K562 (cell line): ENCODE data around the gene ZBP1. TPM values are rescaled to one million over a fixed set of nuclear protein-coding genes. Genes with fewer than 3 reads are reported as not detected.
A peak's percentile ranks its signal among the peaks of the same experiment; 100 is the strongest.

Experiments used
- ATAC-seq: fragments of 200-7000 bp; cut with Tn5 transposase; 3 replicates; pipeline ENCODE4 v1.9.1; 2020; ENCODE audit warnings: moderate library complexity
- BruUV-seq: library from RNA; stranded (reverse); fragments of 400-500 nt; replicated peaks from 2 replicates; lab custom pipeline; 2021; lab: Mats Ljungman, UMichigan
- CTCF ChIA-PET: fragments of 300-600 bp; formaldehyde crosslinking; extraction: SDS; loops from one replicate; lab custom pipeline; 2021; ENCODE audit warnings: low intra/inter-chr PET ratio; lab: Yijun Ruan, JAX
- POLR2A ChIA-PET: fragments of 300-600, 350-650 bp; sonication (Branson Sonifier 250); formaldehyde crosslinking; extraction: SDS; loops from one replicate; lab custom pipeline; 2021; ENCODE audit warnings: antibody characterized with exemption, inconsistent platforms; lab: Yijun Ruan, JAX
- DNase-seq, 4 experiments: peaks; one replicate each; pipeline versions ENCODE4 v3.0.0 to v3.0.0-alpha.2; 2011 to 2018; ENCODE audit warnings: low spot score in 3 of 4, mixed read lengths in 3 of 4; ENCODE audit errors: extremely low read depth in 1 of 4
- FAIRE-seq: peaks from 2 replicates; lab custom pipeline; 2011; peaks lifted over from hg19 to GRCh38; lab: Jason Lieb, UNC
- H2AFZ ChIP-seq: 2 replicates; pipeline ENCODE4 v1.6.0; 2011; ENCODE audit warnings: low read depth, low read length, control low read depth, inconsistent platforms
- H3K27ac ChIP-seq: fragments of 200-600 bp; 3 replicates; pipeline ENCODE4 v1.8.0; 2011; ENCODE audit warnings: low read depth, mild to moderate bottlenecking, control low read depth, inconsistent platforms, low read length, moderate library complexity, mixed read lengths; ENCODE audit errors: extremely low read depth
- H3K27me3 ChIP-seq, 2 experiments: fragments of 300-600 bp in 1 of 2; 2 replicates in 1 of 2; 3 replicates in 1 of 2; pipeline versions ENCODE4 v1.6.0 to v1.8.0; 2011; ENCODE audit warnings: inconsistent platforms in 2 of 2, low read length in 2 of 2, mild to moderate bottlenecking in 1 of 2, mixed read lengths in 1 of 2, moderate library complexity in 1 of 2; ENCODE audit not compliant: control insufficient read depth in 2 of 2, insufficient read depth in 2 of 2
- H3K36me3 ChIP-seq: fragments of 300-600 bp; 3 replicates; pipeline ENCODE4 v1.8.0; 2011; ENCODE audit warnings: mild to moderate bottlenecking, low read length, inconsistent platforms; ENCODE audit not compliant: control insufficient read depth, insufficient read depth
- H3K4me1 ChIP-seq, 2 experiments: fragments of 200-600 bp in 1 of 2; replicated peaks in 1 of 2; 2 replicates in 1 of 2; 3 replicates in 1 of 2; pipeline versions ENCODE4 v1.5.1 to v1.8.0; 2011; ENCODE audit warnings: inconsistent platforms in 2 of 2, low read length in 2 of 2, mild to moderate bottlenecking in 1 of 2, mixed read lengths in 1 of 2, moderate library complexity in 1 of 2; ENCODE audit not compliant: control insufficient read depth in 2 of 2, insufficient read depth in 2 of 2
- H3K4me2 ChIP-seq: 2 replicates; pipeline ENCODE4 v1.6.1; 2011; ENCODE audit warnings: low read length, control low read depth, inconsistent platforms, mixed read lengths; ENCODE audit not compliant: insufficient read depth
- H3K4me3 ChIP-seq: fragments of 200-600 bp; sonication (generic), shearing (Covaris generic); 2 replicates; pipeline ENCODE4 v1.5.1; 2016; ENCODE audit warnings: control low read depth, inconsistent platforms
- H3K79me2 ChIP-seq: fragments of 200-600 bp; 3 replicates; pipeline ENCODE4 v1.8.0; 2011; ENCODE audit warnings: low read length, inconsistent platforms; ENCODE audit not compliant: control insufficient read depth, insufficient read depth
- H3K9ac ChIP-seq, 2 experiments: 2 replicates each; pipeline versions ENCODE4 v1.6.0 to v1.6.1; 2011; ENCODE audit warnings: low read depth in 2 of 2, low read length in 2 of 2, control low read depth in 1 of 2, inconsistent platforms in 1 of 2, mild to moderate bottlenecking in 1 of 2, mixed read lengths in 1 of 2; ENCODE audit not compliant: insufficient read depth in 1 of 2
- H3K9me1 ChIP-seq: one replicate; pipeline ENCODE4 v1.6.0; 2011; ENCODE audit warnings: inconsistent platforms, mild to moderate bottlenecking, low read length, moderate library complexity; ENCODE audit not compliant: control insufficient read depth, insufficient read depth
- H3K9me3 ChIP-seq: replicated peaks from 2 replicates; pipeline ENCODE4 v1.5.1; 2011; ENCODE audit warnings: low read depth, low read length, inconsistent platforms; ENCODE audit not compliant: control insufficient read depth, insufficient read depth
- H4K20me1 ChIP-seq: replicated peaks from 2 replicates; pipeline ENCODE4 v1.6.1; 2011; ENCODE audit warnings: low read length, inconsistent platforms, mixed read lengths; ENCODE audit not compliant: control insufficient read depth, insufficient read depth
- ADNP ChIP-seq: fragments of 200-800 bp; sonication (Bioruptor generic); IDR thresholded peaks from 2 replicates; pipeline ENCODE4 v1.6.1; 2016; ENCODE audit warnings: missing genetic modification characterization, missing compliant biosample characterization
- BACH1 ChIP-seq: fragments of 200-800 bp; sonication (Bioruptor generic); IDR thresholded peaks from 2 replicates; pipeline ENCODE4 v1.6.1; 2016; ENCODE audit warnings: missing genetic modification characterization, missing compliant biosample characterization
- CBX3 ChIP-seq, 2 experiments: IDR thresholded peaks; 1 replicate in 1 of 2; 2 replicates in 1 of 2; pipeline ENCODE4 v1.6.1; 2012; ENCODE audit warnings: inconsistent platforms in 2 of 2, low read length in 2 of 2, borderline replicate concordance in 1 of 2, control low read depth in 1 of 2
- DMBX1 ChIP-seq: fragments of 250-450 bp; sonication (Bioruptor Pico); IDR thresholded peaks from 2 replicates; pipeline ENCODE4 v1.8.0; 2022; ENCODE audit warnings: inconsistent platforms, mild to moderate bottlenecking, moderate library complexity, borderline replicate concordance
- E2F6 ChIP-seq, 2 experiments: IDR thresholded peaks; 2 replicates each; pipeline ENCODE4 v1.6.1; 2011; ENCODE audit warnings: borderline replicate concordance in 1 of 2, control low read depth in 1 of 2, low read depth in 1 of 2, low read length in 1 of 2, mild to moderate bottlenecking in 1 of 2, mixed read lengths in 1 of 2, moderate library complexity in 1 of 2; ENCODE audit not compliant: insufficient read depth in 1 of 2, insufficient read length in 1 of 2, poor library complexity in 1 of 2, severe bottlenecking in 1 of 2; ENCODE audit errors: extremely low read depth in 1 of 2
- HDAC2 ChIP-seq: fragments of 450-650 bp; IDR thresholded peaks from 2 replicates; pipeline ENCODE4 v1.6.1; 2016; ENCODE audit warnings: mild to moderate bottlenecking
- HNRNPUL1 ChIP-seq: fragments of 200-400 bp; formaldehyde crosslinking; IDR thresholded peaks from 2 replicates; pipeline ENCODE4 v1.6.1; 2017; ENCODE audit warnings: low read length
- MAFG ChIP-seq: fragments of 450-650 bp; conservative IDR thresholded peaks from 2 replicates; pipeline ENCODE4 v1.6.1; 2016; ENCODE audit warnings: missing genetic modification characterization, missing compliant biosample characterization
- MAFK ChIP-seq: IDR thresholded peaks from 2 replicates; pipeline ENCODE4 v1.6.1; 2011; ENCODE audit warnings: low read length, improper control_type of control experiment
- SIN3A ChIP-seq, 2 experiments: fragments of 150-350 bp in 1 of 2; IDR thresholded peaks; 2 replicates each; pipeline ENCODE4 v1.6.1; 2011 to 2016; ENCODE audit warnings: borderline replicate concordance in 2 of 2, low read depth in 2 of 2, low read length in 2 of 2, mild to moderate bottlenecking in 2 of 2, moderate library complexity in 2 of 2; ENCODE audit not compliant: control insufficient read depth in 1 of 2
- SMARCC2 ChIP-seq: fragments of 450-650 bp; IDR thresholded peaks from 2 replicates; pipeline ENCODE4 v1.6.1; 2017; ENCODE audit warnings: antibody characterized with exemption, moderate library complexity, mild to moderate bottlenecking, low read depth
- SRSF7 ChIP-seq: fragments of 200-400 bp; formaldehyde crosslinking; optimal IDR thresholded peaks from 2 replicates; pipeline ENCODE3; 2017; ENCODE audit warnings: mild to moderate bottlenecking, low read depth, low read length
- THRAP3 ChIP-seq: fragments of 450-650 bp; IDR thresholded peaks from 2 replicates; pipeline ENCODE4 v1.6.1; 2016; ENCODE audit warnings: mild to moderate bottlenecking, inconsistent platforms, borderline replicate concordance
- ZNF41 ChIP-seq: fragments of 250-450 bp; sonication (Bioruptor Pico); conservative IDR thresholded peaks from 2 replicates; pipeline ENCODE4 v1.4.0; 2020; ENCODE audit warnings: mild to moderate bottlenecking
- ZNF707 ChIP-seq: fragments of 250-450 bp; sonication (Bioruptor Pico); conservative IDR thresholded peaks from 2 replicates; pipeline ENCODE4 v1.8.0; 2022; ENCODE audit warnings: inconsistent platforms, mild to moderate bottlenecking, moderate library complexity
- ZNF717 ChIP-seq: fragments of 250-450 bp; sonication (Bioruptor Pico); IDR thresholded peaks from 2 replicates; pipeline ENCODE4 v1.5.0; 2021
- WGBS: fragments of 100-300 bp; shearing (Covaris generic); methylation state at CpG from one replicate; pipeline ENCODE4 v1.1.6; 2016; ENCODE audit warnings: low coverage, mixed read lengths; ENCODE audit not compliant: insufficient coverage; ENCODE audit errors: missing lambda C conversion rate; 5-methylcytosine and 5-hydroxymethylcytosine counted together
- in situ Hi-C: fragments of 300-500 bp; cut with MboI; formaldehyde crosslinking; loops from 4 replicates; pipeline ENCODE4 v1.15.0; 2018; ENCODE audit warnings: inconsistent platforms, mixed read lengths
- intact Hi-C: fragments of 100-400 bp; cut with micrococcal nuclease; formaldehyde crosslinking; loops from 2 replicates; pipeline ENCODE4 v1.14.2; 2022
- polyA plus RNA-seq, 8 experiments: library from polyadenylated mRNA; depleted of rRNA in 4 of 8; stranded (reverse) in 5 of 8; unstranded in 3 of 8; fragments of >200 nt; fragmentation: Nextera tagmentation in 2 of 8; fragmentation: Illumina TruSeq in 1 of 8; extraction: Ambion mirVana in 2 of 8; extraction: Trizol in 1 of 8; gene quantifications; 2 replicates each; pipeline versions ENCODE4 v1.2.1 to v1.2.3, GENCODE V29; 2011 to 2014; ENCODE audit warnings: inconsistent platforms in 1 of 8, missing spikeins in 1 of 8
- total RNA-seq, 7 experiments: library from RNA; depleted of rRNA in 6 of 7; stranded (reverse); fragments of >200 nt in 6 of 7; fragmentation: Illumina TruSeq in 2 of 7; extraction: Trizol in 2 of 7; gene quantifications; 2 replicates each; pipeline versions ENCODE4 v1.2.1 to v1.2.3, GENCODE V29; 2011 to 2021; ENCODE audit warnings: low replicate concordance in 1 of 7
- TF ChIP-seq, protein P1 (sequence below): IDR thresholded peaks from 2 replicates; pipeline ENCODE4 v1.6.1; 2016; ENCODE audit warnings: missing genetic modification characterization, missing compliant biosample characterization

The ZBP1 gene
- total and polyA plus RNA-seq, 9 of the 15 experiments (the other 6 are each of a cell fraction or from before 2014, with no cell fraction given): not detected

DNA sequence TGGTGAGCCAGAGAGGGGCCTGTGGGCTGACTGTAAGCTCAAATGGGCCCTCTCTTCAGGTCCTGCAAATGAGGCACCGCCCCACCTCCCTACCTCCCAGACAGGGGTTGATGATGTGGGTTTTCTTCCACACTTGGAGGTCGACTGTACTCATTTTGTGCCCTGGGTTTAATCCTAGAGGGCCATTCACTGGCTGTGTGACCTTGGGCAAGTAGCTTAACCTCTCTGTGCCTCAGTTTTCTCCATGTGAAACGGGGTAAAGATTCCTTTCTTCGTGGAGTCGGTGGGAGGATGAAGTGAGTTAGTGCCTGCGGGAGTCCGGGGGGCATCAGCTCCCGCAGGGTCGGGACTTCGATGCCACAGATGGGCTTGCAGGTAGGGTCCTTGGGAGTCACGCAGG is 23.9 kb downstream of the ZBP1 start:
- Histone ChIP-seq H3K9me3 (no peaks in the 10 kb centered on the region), H3K27ac (no peak overlapping the region), H3K4me1 (peaks cover 15 to 37% of the 10 kb centered on the region in 2 experiments; a peak in 4 of 5 replicates), H3K79me2 (no peaks in the 10 kb centered on the region), H3K36me3 (no peaks in the 10 kb centered on the region), H2AFZ (0 out of 2 replicates have a peak overlapping the region, but pooled peaks have one; percentile 74), H4K20me1 (0 out of 2 replicates have a peak, but pooled peaks cover 10% of the 10 kb centered on the region), H3K4me2 (peak overlapping the region; percentile 50; the same call in 1 of the 2 replicates), H3K4me3 (no peak overlapping the region), H3K27me3 (peaks cover 4 to 24% of the 10 kb centered on the region in 2 experiments; a peak in 2 of 5 replicates), H3K9me1 (no peaks in the 10 kb centered on the region), H3K9ac (no peak overlapping the region)
- no peak for FAIRE-seq
- in situ Hi-C loops (no loop called here), intact Hi-C loops (loop anchor here (2.0 to 5.0 kb wide), 3 partner anchors 58 to 614 kb away; no protein-coding TSS in a partner anchor)
- ChIA-PET POLR2A (interaction anchor here (0.6 to 0.9 kb wide), 3 partner anchors 22 to 510 kb away, joined by 3 read pairs; no protein-coding TSS in a partner anchor), CTCF (interaction anchor here (0.9 to 3.4 kb wide), 7 partner anchors 55 to 615 kb away, joined by 3 to 82 read pairs (median 7); no protein-coding TSS in a partner anchor)
- DNase-seq: no peak
- BruUV-seq: no TSS peak
- ATAC-seq: no peak
- WGBS: 7% methylated on average over 11 of the region's 11 CpGs
- peak; percentile 90 for TF ChIP-seq ADNP (tag)
- TF ChIP-seq SRSF7: no peak
- 0 out of 3 replicates have a peak, but pooled peaks of 1 of the 2 experiments have one; percentile 29 for TF ChIP-seq CBX3 (IDR thresholded peaks at IDR 0.05; ENCODE audit: borderline replicate concordance in 1 of 2, low read length in 2 of 2)
- TF ChIP-seq SIN3A (IDR thresholded peaks at IDR 0.05; ENCODE audit: borderline replicate concordance in 2 of 2, control insufficient read depth in 1 of 2, low read depth in 2 of 2, low read length in 2 of 2): no peak
- no peak for TF ChIP-seq BACH1 (tag)
- no peak for TF ChIP-seq THRAP3
- no peak for TF ChIP-seq HNRNPUL1
- TF ChIP-seq MAFG (tag): no peak
- TF ChIP-seq ZNF707: no peak
- TF ChIP-seq, protein P1, sequence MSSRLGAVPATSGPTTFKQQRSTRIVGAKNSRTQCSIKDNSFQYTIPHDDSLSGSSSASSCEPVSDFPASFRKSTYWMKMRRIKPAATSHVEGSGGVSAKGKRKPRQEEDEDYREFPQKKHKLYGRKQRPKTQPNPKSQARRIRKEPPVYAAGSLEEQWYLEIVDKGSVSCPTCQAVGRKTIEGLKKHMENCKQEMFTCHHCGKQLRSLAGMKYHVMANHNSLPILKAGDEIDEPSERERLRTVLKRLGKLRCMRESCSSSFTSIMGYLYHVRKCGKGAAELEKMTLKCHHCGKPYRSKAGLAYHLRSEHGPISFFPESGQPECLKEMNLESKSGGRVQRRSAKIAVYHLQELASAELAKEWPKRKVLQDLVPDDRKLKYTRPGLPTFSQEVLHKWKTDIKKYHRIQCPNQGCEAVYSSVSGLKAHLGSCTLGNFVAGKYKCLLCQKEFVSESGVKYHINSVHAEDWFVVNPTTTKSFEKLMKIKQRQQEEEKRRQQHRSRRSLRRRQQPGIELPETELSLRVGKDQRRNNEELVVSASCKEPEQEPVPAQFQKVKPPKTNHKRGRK: no peak
- peak; percentile 84 for TF ChIP-seq HDAC2
- no peak for TF ChIP-seq ZNF41 (CRISPR knock-in tag)
- TF ChIP-seq MAFK: no peak
- TF ChIP-seq ZNF717 (CRISPR knock-in tag): no peak
- TF ChIP-seq DMBX1 (CRISPR knock-in tag): no peak
- no peak for TF ChIP-seq SMARCC2
- no peak for TF ChIP-seq E2F6 (IDR thresholded peaks at IDR 0.05; ENCODE audit: borderline replicate concordance in 1 of 2, extremely low read depth in 1 of 2, insufficient read depth in 1 of 2, insufficient read length in 1 of 2, low read depth in 1 of 2, low read length in 1 of 2, poor library complexity in 1 of 2, severe bottlenecking in 1 of 2)
